T-helper 1 cell treated with Interleukin-12 subunit alpha and Interleukin-12 subunit beta and Interleukin-4 antibody, amounts not matched to agents 30 ng/mL and 1 ng/mL, for 36 hours (primary cell): ENCODE results near the gene UPK3B. TPM values are rescaled to one million over a fixed set of nuclear protein-coding genes. Genes with fewer than 3 reads are reported as not detected.

ENCODE experiments used
- total RNA-seq: library from RNA; stranded (reverse); gene quantifications from 2 replicates; pipeline ENCODE4 v1.2.3, GENCODE V29; 2022

UPK3B gene
- total RNA-seq, 1 donor from 2014 or later: 2.0 TPM

Other genes with a start within 250 kb of the UPK3B start
- gene HSPB1, start 207.9 kb upstream of the UPK3B start, total RNA-seq: 32.3 and 35.0 TPM in 2 replicates
- 102 and 104 TPM in 2 replicates for gene YWHAG, start 151.6 kb upstream of the UPK3B start, total RNA-seq
- 0.17 and 0.44 TPM in 2 replicates for gene SSC4D, start 100.9 kb upstream of the UPK3B start, total RNA-seq
- gene ZP3, start 85.6 kb upstream of the UPK3B start, total RNA-seq: 5.5 and 6.6 TPM in 2 replicates
- gene DTX2, start 48.8 kb upstream of the UPK3B start, total RNA-seq: 36.7 and 40.0 TPM in 2 replicates
- 0.05 and 0.27 TPM in 2 replicates for gene SPDYE16, start 32.7 kb downstream of the UPK3B start, total RNA-seq
- gene POMZP3, start 116.7 kb downstream of the UPK3B start, total RNA-seq: 7.7 and 9.6 TPM in 2 replicates